Left lung (tissue), 10 donors: Measurements from ENCODE around the gene RIPK3. TPM values are rescaled to one million over a fixed set of nuclear protein-coding genes. Genes with fewer than 3 reads are reported as not detected.

Source experiments
- ATAC-seq: fragments of 200-7000 bp; cut with Tn5 transposase; one replicate; pipeline ENCODE4 v1.9.1; 2020; ENCODE audit warnings: moderate library complexity
- DNase-seq, 4 donors: peaks; one replicate each; pipeline ENCODE4 v3.0.0-alpha.2; 2013 to 2020
- H3K27ac ChIP-seq, 2 donors: fragments of 200-600 bp; sonication (generic) in 1 of 2; one replicate each; pipeline versions ENCODE4 v1.5.0 to v1.8.0; 2020 to 2021
- H3K27me3 ChIP-seq, 2 donors: fragments of 200-600 bp; sonication (generic) in 1 of 2; one replicate each; pipeline versions ENCODE4 v1.5.0 to v1.8.0; 2020 to 2021
- H3K36me3 ChIP-seq, 2 donors: fragments of 200-600 bp; sonication (generic) in 1 of 2; one replicate each; pipeline versions ENCODE4 v1.5.0 to v1.8.0; 2020 to 2021
- H3K4me1 ChIP-seq, 2 donors: fragments of 200-600 bp; one replicate each; pipeline ENCODE4 v1.8.0; 2021
- H3K4me3 ChIP-seq, 2 donors: fragments of 200-600 bp; sonication (generic) in 1 of 2; one replicate each; pipeline versions ENCODE4 v1.5.0 to v1.8.0; 2020 to 2021; ENCODE audit warnings: mild to moderate bottlenecking in 1 of 2
- H3K9me3 ChIP-seq, 2 donors: fragments of 200-600 bp; sonication (generic) in 1 of 2; one replicate each; pipeline versions ENCODE4 v1.5.0 to v1.8.0; 2020 to 2021
- intact Hi-C, 2 donors: fragments of 100-400 bp; cut with DNase I; formaldehyde crosslinking; loops; one replicate each; pipeline versions ENCODE4 v1.11.2 to v1.14.2; 2022
- polyA plus RNA-seq, 6 donors: library from polyadenylated mRNA; unstranded; fragments of 120-200 nt; gene quantifications; one replicate each; pipeline ENCODE4 v1.2.1, GENCODE V29; 2013; ENCODE audit not compliant: insufficient read length in 6 of 6
- total RNA-seq, 2 donors: library from RNA; stranded (reverse); fragmentation: NEBNext Ultra II Directional; extraction: Animal tissue kit (Norgen Biotek cat#: 25700); gene quantifications; one replicate each; pipeline ENCODE4 v1.2.1, GENCODE V29; 2021
- TF ChIP-seq, protein P1 (sequence below), 2 donors: fragments of 200-600 bp; sonication (generic) in 1 of 2; IDR thresholded peaks; one replicate each; pipeline versions ENCODE4 v1.5.0 to v1.8.0; 2021; ENCODE audit warnings: antibody characterized with exemption in 2 of 2
- donor health status: DM: no; HTN: yes; CAD: no.
- donor health status: DM: no; HTN: no; CAD: no.

The RIPK3 gene
- total and polyA plus RNA-seq, 8 donors: 2.4 to 26.3 (median 3.3) TPM

DNA sequence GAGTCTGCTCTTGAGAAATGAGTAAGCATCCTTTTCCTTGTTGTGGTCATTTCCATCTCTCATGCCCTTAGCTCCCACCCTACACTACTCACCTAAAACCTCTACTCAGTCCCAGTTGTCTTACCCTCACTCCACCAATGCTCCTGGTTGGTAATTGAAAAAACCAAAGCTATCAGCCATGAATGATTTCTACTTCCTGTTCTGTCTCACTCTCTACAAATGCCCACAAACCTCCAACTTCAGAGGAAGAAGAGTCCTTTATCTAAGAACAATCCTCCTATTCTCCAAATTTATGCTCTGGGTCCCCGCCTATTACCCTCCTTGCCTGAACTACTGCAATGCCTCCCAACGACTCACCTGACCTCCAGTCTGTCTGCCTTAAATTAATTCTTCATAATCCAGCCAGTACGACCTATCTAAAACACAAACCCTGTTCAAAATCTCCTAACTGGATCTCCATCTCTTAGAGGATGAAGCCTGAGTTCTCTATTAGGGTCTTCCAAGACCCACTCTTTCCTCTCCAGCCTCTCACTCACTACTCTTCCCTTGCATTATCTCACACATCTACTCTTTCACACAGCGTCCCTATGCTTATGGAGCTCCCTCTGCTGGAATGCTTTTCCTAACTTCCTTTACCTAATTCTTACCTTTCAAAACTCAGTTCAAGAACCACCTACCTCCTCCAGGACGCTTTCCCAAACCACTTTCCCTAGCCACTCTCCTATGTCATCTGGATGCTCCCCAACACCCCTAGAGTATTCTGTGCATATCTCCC, 42.4 kb downstream of the RIPK3 start:
- Histone ChIP-seq H3K9me3 (no peaks in the 10 kb centered on the region), H3K4me3 (no peak overlapping the region), H3K27me3 (no peaks in the 10 kb centered on the region), H3K4me1 (peaks cover 14 to 47% of the 10 kb centered on the region in 2 donors), H3K27ac (peak overlapping the region in 1 of 2 donors; percentile 53), H3K36me3 (peaks cover 0 to 44% of the 10 kb centered on the region in 2 donors)
- DNase-seq (no peak), ATAC-seq (peak; percentile 56)
- TF ChIP-seq, protein P1, sequence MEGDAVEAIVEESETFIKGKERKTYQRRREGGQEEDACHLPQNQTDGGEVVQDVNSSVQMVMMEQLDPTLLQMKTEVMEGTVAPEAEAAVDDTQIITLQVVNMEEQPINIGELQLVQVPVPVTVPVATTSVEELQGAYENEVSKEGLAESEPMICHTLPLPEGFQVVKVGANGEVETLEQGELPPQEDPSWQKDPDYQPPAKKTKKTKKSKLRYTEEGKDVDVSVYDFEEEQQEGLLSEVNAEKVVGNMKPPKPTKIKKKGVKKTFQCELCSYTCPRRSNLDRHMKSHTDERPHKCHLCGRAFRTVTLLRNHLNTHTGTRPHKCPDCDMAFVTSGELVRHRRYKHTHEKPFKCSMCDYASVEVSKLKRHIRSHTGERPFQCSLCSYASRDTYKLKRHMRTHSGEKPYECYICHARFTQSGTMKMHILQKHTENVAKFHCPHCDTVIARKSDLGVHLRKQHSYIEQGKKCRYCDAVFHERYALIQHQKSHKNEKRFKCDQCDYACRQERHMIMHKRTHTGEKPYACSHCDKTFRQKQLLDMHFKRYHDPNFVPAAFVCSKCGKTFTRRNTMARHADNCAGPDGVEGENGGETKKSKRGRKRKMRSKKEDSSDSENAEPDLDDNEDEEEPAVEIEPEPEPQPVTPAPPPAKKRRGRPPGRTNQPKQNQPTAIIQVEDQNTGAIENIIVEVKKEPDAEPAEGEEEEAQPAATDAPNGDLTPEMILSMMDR (IDR thresholded peaks at IDR 0.05): peak in 1 of 2 donors; percentile 16
- intact Hi-C loops: loop anchor here in 1 of 2 donors (5.0 kb wide), 1 partner anchor 55 kb away; the partner anchor contains the start of gene TINF2

DNA sequence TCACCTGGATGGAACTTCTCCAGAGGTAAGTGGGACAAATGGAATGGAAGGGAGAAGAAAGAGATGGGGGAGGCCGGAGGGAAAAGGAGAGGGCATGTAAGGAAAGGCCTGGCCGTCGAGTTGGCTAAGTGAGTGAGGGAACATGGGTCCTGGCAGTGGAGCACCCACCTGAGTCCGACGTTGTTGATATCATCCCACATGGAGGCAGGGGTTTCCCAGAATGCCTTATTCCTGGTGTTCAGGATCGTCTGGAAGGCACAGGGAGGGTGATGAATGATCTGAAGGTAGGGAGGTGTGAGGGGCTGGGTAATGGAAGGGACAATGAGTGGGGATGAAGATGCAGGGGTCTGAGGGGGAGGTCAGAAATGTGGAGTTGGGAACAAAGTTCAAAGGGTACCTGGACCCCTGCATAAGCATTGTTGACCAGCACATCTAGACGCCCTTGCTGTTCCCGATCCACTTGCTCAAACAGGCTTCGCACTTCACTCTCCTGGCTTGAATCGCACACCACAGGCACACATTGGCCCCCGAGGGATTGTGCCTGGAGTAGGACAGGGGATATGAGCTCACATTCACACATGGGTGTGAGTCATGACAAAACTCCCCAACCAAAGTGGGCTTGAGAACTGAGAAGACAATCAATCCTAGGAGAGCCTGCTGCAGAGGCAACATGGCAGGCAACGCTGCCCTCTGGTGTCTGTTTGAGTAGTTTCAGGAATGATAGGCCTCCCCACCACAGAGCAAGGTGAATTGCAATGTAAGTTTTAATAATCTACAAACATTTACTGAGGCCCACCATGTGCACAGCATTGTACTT, 43.2 kb downstream of the RIPK3 start:
- peaks cover 0 to 44% of the 10 kb centered on the region in 2 donors for H3K36me3 ChIP-seq
- H3K4me1 ChIP-seq: peaks cover 14 to 44% of the 10 kb centered on the region in 2 donors
- DNase-seq (peak in 3 of 4 donors; percentile 71 to 76 (median 72)), ATAC-seq (peak; percentile 75)
- TF ChIP-seq, protein P1 (IDR thresholded peaks at IDR 0.05): peak; percentile 61 to 82
- H3K4me3 ChIP-seq: no peak overlapping the region
- peak overlapping the region in 1 of 2 donors; percentile 53 for H3K27ac ChIP-seq
- H3K27me3 ChIP-seq: no peaks in the 10 kb centered on the region
- intact Hi-C loops: loop anchor here in 1 of 2 donors (5.0 kb wide), 1 partner anchor 54 kb away; the partner anchor contains the start of gene TINF2
- no peaks in the 10 kb centered on the region for H3K9me3 ChIP-seq

DNA sequence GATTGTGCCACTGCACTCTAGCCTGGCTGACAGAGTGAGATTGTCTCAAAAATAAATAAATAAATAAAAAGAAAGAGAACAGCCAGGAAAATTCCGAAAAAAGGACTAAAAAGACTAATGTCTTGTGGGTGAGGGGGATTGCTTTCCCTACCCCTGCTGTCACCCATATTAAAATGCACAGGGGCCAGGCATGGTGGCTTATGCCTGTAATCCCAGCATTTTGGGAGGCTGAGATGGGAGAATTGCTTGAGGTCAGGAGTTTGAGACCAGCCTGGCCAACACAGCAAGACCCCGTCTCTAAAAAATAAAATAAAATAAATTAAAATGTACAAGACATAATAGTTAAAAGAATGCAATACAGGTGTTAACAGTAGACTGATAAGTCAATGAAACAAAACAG, 46.3 kb downstream of the RIPK3 start:
- intact Hi-C loops: no loop called here
- DNase-seq (no peak), ATAC-seq (no peak)
- Histone ChIP-seq H3K27ac (no peak overlapping the region), H3K9me3 (no peaks in the 10 kb centered on the region), H3K27me3 (no peaks in the 10 kb centered on the region), H3K4me1 (peaks cover 2 to 20% of the 10 kb centered on the region in 2 donors), H3K4me3 (no peak overlapping the region), H3K36me3 (peaks cover 0 to 68% of the 10 kb centered on the region in 2 donors)
- TF ChIP-seq, protein P1 (IDR thresholded peaks at IDR 0.05): no peak

DNA sequence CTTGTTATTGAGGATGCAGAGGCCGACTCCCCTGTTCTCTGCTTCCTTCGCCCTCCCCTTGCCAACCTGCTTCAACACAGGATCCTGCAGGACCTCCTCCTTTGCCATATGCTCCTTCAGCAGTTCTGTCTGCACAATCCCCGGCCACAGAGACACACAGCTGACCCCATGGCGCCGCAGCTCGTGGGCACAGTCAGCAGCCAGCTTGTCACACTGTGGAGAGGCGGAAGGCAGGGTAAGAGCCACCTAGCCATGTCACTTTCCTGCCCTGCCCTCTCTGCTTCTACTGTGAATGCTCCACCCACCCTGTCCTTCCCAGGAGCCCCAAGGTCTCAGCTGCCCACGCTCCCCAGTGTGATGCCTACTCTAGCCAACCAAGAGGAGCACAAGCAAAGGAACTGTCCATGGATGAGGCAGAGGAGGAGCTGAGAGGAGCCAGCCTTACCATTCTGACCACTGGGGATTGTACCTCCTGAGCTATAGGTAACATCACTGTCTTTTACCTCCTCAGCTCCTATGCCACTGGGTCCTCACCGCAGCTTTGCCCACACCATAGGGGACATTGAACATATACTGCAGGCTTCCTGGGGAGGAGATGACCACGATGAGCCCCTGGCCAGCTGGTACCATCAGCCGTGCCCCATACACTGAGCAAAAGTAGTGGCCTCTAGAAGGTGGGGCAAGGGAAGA, 47.5 kb downstream of the RIPK3 start:
- ATAC-seq (no peak), DNase-seq (no peak)
- intact Hi-C loops: no loop called here
- Histone ChIP-seq H3K36me3 (peaks cover 0 to 69% of the 10 kb centered on the region in 2 donors), H3K4me1 (peaks cover 0 to 10% of the 10 kb centered on the region in 2 donors), H3K9me3 (no peaks in the 10 kb centered on the region), H3K27me3 (no peaks in the 10 kb centered on the region), H3K4me3 (no peak overlapping the region), H3K27ac (no peak overlapping the region)
- TF ChIP-seq, protein P1 (IDR thresholded peaks at IDR 0.05): no peak
